WTC11 (cell line): ENCODE measurements around the gene STAG1. TPM values are rescaled to one million over a fixed set of nuclear protein-coding genes. Genes with fewer than 3 reads are reported as not detected.

Experiments
- ATAC-seq: fragments of 200-7000 bp; cut with Tn5 transposase; 2 replicates; pipeline ENCODE4 v1.10.0; 2021; ENCODE audit warnings: mild to moderate bottlenecking, moderate library complexity
- CTCF ChIA-PET: fragments of 300-600 bp; sonication (Branson Sonifier 250); formaldehyde crosslinking; loops from one replicate; lab custom pipeline; 2021; ENCODE audit warnings: antibody characterized with exemption; lab: Charles Lee
- POLR2A ChIA-PET: fragments of 350-600 bp; sonication (Branson Sonifier 250); formaldehyde crosslinking; loops from one replicate; lab custom pipeline; 2021; ENCODE audit warnings: antibody characterized with exemption; lab: Charles Lee
- DNase-seq: peaks from one replicate; pipeline ENCODE4 v3.0.0; 2021; ENCODE audit warnings: low spot score
- H3K27ac Mint-ChIP-seq: 2 replicates; pipeline ENCODE4 v1.8.0; 2021; ENCODE audit warnings: mixed read lengths
- H3K27me3 Mint-ChIP-seq: 2 replicates; pipeline ENCODE4 v1.8.0; 2021; ENCODE audit warnings: low read depth, mild to moderate bottlenecking, moderate library complexity, mixed read lengths
- H3K36me3 Mint-ChIP-seq: 2 replicates; pipeline ENCODE4 v1.8.0; 2021; ENCODE audit warnings: mixed read lengths
- H3K4me1 Mint-ChIP-seq: 2 replicates; pipeline ENCODE4 v1.8.0; 2022; ENCODE audit warnings: mixed read lengths
- H3K4me3 Mint-ChIP-seq: 2 replicates; pipeline ENCODE4 v1.8.0; 2021; ENCODE audit warnings: mild to moderate bottlenecking, moderate library complexity, mixed read lengths
- H3K9me3 Mint-ChIP-seq: 2 replicates; pipeline ENCODE4 v1.8.0; 2021; ENCODE audit warnings: mixed read lengths
- ATF6 ChIP-seq: sonication (generic); formaldehyde crosslinking; IDR thresholded peaks from 2 replicates; pipeline ENCODE4 v1.8.1; 2023; ENCODE audit warnings: mild to moderate bottlenecking, missing genetic modification reagents
- HMGXB4 ChIP-seq: sonication (generic); formaldehyde crosslinking; IDR thresholded peaks from 2 replicates; pipeline ENCODE4 v1.8.1; 2023; ENCODE audit warnings: mild to moderate bottlenecking, moderate library complexity, missing genetic modification reagents
- NFYB ChIP-seq: sonication (generic); formaldehyde crosslinking; conservative IDR thresholded peaks from 2 replicates; pipeline ENCODE4 v1.8.0; 2022; ENCODE audit warnings: low read depth, missing genetic modification reagents
- NR3C1 ChIP-seq: sonication (generic); formaldehyde crosslinking; conservative IDR thresholded peaks from 2 replicates; pipeline ENCODE4 v1.8.1; 2023; ENCODE audit warnings: low read depth, mild to moderate bottlenecking, missing genetic modification reagents
- PRDM15 ChIP-seq: sonication (generic); formaldehyde crosslinking; IDR thresholded peaks from 2 replicates; pipeline ENCODE4 v1.8.0; 2022; ENCODE audit warnings: missing genetic modification reagents
- PREB ChIP-seq: sonication (generic); formaldehyde crosslinking; IDR thresholded peaks from 2 replicates; pipeline ENCODE4 v1.8.1; 2022; ENCODE audit warnings: mild to moderate bottlenecking, missing genetic modification reagents, moderate library complexity, borderline replicate concordance
- PRRX2 ChIP-seq: fragments of 250-450 bp; sonication (Bioruptor Pico); IDR thresholded peaks from 2 replicates; pipeline ENCODE4 v1.8.0; 2021; ENCODE audit warnings: mild to moderate bottlenecking
- SMAD3 ChIP-seq: sonication (generic); formaldehyde crosslinking; IDR thresholded peaks from 2 replicates; pipeline ENCODE4 v1.8.0; 2022; ENCODE audit warnings: missing genetic modification reagents, mild to moderate bottlenecking, borderline replicate concordance
- SMAD4 ChIP-seq: sonication (generic); formaldehyde crosslinking; IDR thresholded peaks from 2 replicates; pipeline ENCODE4 v1.8.0; 2022; ENCODE audit warnings: mild to moderate bottlenecking, missing genetic modification reagents
- SP1 ChIP-seq: sonication (generic); formaldehyde crosslinking; conservative IDR thresholded peaks from 2 replicates; pipeline ENCODE4 v1.8.1; 2022; ENCODE audit warnings: missing genetic modification reagents
- TEAD1 ChIP-seq: sonication (generic); formaldehyde crosslinking; IDR thresholded peaks from 2 replicates; pipeline ENCODE4 v1.8.0; 2022; ENCODE audit warnings: mild to moderate bottlenecking, missing genetic modification reagents
- USF2 ChIP-seq: sonication (generic); formaldehyde crosslinking; IDR thresholded peaks from 2 replicates; pipeline ENCODE4 v1.8.1; 2023; ENCODE audit warnings: mild to moderate bottlenecking, missing genetic modification reagents, moderate library complexity
- ZNF121 ChIP-seq: sonication (generic); formaldehyde crosslinking; IDR thresholded peaks from 2 replicates; pipeline ENCODE4 v1.8.0; 2023; ENCODE audit warnings: missing genetic modification reagents
- ZNF138 ChIP-seq: sonication (generic); formaldehyde crosslinking; conservative IDR thresholded peaks from 2 replicates; pipeline ENCODE4 v1.8.1; 2022; ENCODE audit warnings: mild to moderate bottlenecking, moderate library complexity, missing genetic modification reagents
- ZNF219 ChIP-seq: sonication (generic); formaldehyde crosslinking; IDR thresholded peaks from 2 replicates; pipeline ENCODE4 v1.8.0; 2023; ENCODE audit warnings: missing genetic modification reagents, mild to moderate bottlenecking, borderline replicate concordance
- ZNF416 ChIP-seq: fragments of 250-450 bp; sonication (Bioruptor Pico); IDR thresholded peaks from 2 replicates; pipeline ENCODE4 v1.9.0; 2021; ENCODE audit warnings: mild to moderate bottlenecking, inconsistent platforms
- ZNF532 ChIP-seq: fragments of 250-450 bp; sonication (Bioruptor Pico); IDR thresholded peaks from 2 replicates; pipeline ENCODE4 v1.9.0; 2021; ENCODE audit warnings: mild to moderate bottlenecking, borderline replicate concordance
- ZSCAN18 ChIP-seq: fragments of 250-450 bp; sonication (Bioruptor Pico); IDR thresholded peaks from 2 replicates; pipeline ENCODE4 v2.1.2; 2022; ENCODE audit warnings: mild to moderate bottlenecking, moderate library complexity
- total RNA-seq: library from RNA; stranded (reverse); gene quantifications from 3 replicates; pipeline ENCODE4 v1.2.3, GENCODE V29; 2021

STAG1 gene
- total RNA-seq, 1 experiment from 2014 or later = 20.7 TPM

GRCh38 chr3:136661282-136661681 lies 90.9 kb downstream of the STAG1 start (continued):
- no peak for TF ChIP-seq ZNF532
- TF ChIP-seq ZNF121 (CRISPR knock-in tag) = no peak

- ATAC-seq = no peak
- H3K36me3 Mint-ChIP-seq = peaks cover 15% of the 10 kb centered on the region
- DNase-seq = no peak
- ChIA-PET POLR2A (no interaction called here), CTCF (no interaction called here)
- peaks cover 18% of the 10 kb centered on the region for H3K9me3 Mint-ChIP-seq
- H3K27me3 Mint-ChIP-seq = no peaks in the 10 kb centered on the region
- no peak overlapping the region for H3K27ac Mint-ChIP-seq
- H3K4me3 Mint-ChIP-seq = no peak overlapping the region
- H3K4me1 Mint-ChIP-seq = peaks cover 13% of the 10 kb centered on the region
- no peak for TF ChIP-seq USF2 (CRISPR knock-in tag)
- TF ChIP-seq SP1 = no peak
- TF ChIP-seq ZNF219 (CRISPR knock-in tag) = no peak
- no peak for TF ChIP-seq SMAD4 (CRISPR knock-in tag)
- no peak for TF ChIP-seq ATF6 (CRISPR knock-in tag)
- no peak for TF ChIP-seq PRRX2
- TF ChIP-seq TEAD1 (CRISPR knock-in tag) = no peak
- TF ChIP-seq SMAD3 = no peak
- no peak for TF ChIP-seq ZNF416 (CRISPR knock-in tag)
- TF ChIP-seq PRDM15 (CRISPR knock-in tag) = no peak
- TF ChIP-seq ZNF138 = no peak
- no peak for TF ChIP-seq PREB (CRISPR knock-in tag)
- no peak for TF ChIP-seq NR3C1 (CRISPR knock-in tag)
- TF ChIP-seq ZSCAN18 = no peak
- no peak for TF ChIP-seq NFYB (CRISPR knock-in tag)
- TF ChIP-seq HMGXB4 (CRISPR knock-in tag) = no peak
Observed at GRCh38 chr3:136658946-136659682, 93.1 kb downstream of the STAG1 start.
